ENCODE results near the gene OSBP. TPM values are rescaled to one million over a fixed set of nuclear protein-coding genes. Genes with fewer than 3 reads are reported as not detected.

Gene OSBP
- total RNA-seq, 4 donors from 2014 or later, result 31.4 to 39.7 (median 38.1) TPM

- WGBS, 2 donors (ENCODE audit: low coverage in 1 of 2), result 81 to 86% methylated on average over 1 of the region's 1 CpG
- H3K27ac ChIP-seq, result no peak overlapping the region
- no peak for ATAC-seq
- no peak overlapping the region for H3K4me3 ChIP-seq
- H3K4me1 ChIP-seq, result peaks cover 0 to 24% (median 10%) of the 10 kb centered on the region in 3 donors
- no peak for TF ChIP-seq EP300 (IDR thresholded peaks at IDR 0.05)
- no peak for TF ChIP-seq POLR2AphosphoS5 (IDR thresholded peaks at IDR 0.05)
- no peak for TF ChIP-seq POLR2A (IDR thresholded peaks at IDR 0.05)
- TF ChIP-seq, protein P1, sequence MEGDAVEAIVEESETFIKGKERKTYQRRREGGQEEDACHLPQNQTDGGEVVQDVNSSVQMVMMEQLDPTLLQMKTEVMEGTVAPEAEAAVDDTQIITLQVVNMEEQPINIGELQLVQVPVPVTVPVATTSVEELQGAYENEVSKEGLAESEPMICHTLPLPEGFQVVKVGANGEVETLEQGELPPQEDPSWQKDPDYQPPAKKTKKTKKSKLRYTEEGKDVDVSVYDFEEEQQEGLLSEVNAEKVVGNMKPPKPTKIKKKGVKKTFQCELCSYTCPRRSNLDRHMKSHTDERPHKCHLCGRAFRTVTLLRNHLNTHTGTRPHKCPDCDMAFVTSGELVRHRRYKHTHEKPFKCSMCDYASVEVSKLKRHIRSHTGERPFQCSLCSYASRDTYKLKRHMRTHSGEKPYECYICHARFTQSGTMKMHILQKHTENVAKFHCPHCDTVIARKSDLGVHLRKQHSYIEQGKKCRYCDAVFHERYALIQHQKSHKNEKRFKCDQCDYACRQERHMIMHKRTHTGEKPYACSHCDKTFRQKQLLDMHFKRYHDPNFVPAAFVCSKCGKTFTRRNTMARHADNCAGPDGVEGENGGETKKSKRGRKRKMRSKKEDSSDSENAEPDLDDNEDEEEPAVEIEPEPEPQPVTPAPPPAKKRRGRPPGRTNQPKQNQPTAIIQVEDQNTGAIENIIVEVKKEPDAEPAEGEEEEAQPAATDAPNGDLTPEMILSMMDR (IDR thresholded peaks at IDR 0.05), result no peak
- H3K36me3 ChIP-seq, result no peaks in the 10 kb centered on the region
- H3K9me3 ChIP-seq, result no peaks in the 10 kb centered on the region
- no peaks in the 10 kb centered on the region for H3K27me3 ChIP-seq
Measured at GRCh38 chr11:59617876-59618275, 2.3 kb upstream of the OSBP start.

DNA sequence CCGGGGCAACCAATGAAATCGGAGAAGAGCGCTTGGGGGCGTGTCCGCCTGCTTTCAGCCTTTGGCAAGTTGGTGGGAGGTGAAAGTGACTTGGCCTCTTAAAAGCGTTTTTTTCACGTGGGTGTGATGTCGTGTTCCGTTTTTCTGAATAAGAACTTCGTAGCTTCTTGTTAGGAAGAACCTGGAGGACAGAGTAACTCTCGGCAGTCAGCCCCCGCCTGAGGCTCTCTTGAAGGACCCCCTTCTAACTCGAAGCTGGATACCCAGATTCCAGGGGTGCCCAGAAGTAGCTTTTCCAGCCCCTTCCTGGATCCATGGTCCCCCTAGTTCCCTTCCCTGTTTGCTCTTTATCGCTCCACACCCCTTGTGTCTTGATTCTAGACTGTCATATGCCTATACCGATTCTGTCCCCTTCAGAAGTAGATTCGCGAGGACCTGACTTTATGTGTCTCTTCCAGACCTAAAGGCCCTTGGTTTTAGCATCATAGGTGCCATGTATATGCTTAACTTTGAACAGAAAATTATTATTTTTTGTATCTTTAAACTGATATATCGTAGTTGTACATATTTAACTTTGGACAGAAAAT is 915 bp upstream of the OSBP start:
- Histone ChIP-seq H3K4me3 (peak overlapping the region; percentile 52 to 55), H3K27me3 (no peaks in the 10 kb centered on the region), H3K9me3 (no peaks in the 10 kb centered on the region), H3K4me1 (peaks cover 0 to 38% (median 24%) of the 10 kb centered on the region in 3 donors), H3K27ac (peak overlapping the region; percentile 94 to 99 (median 96)), H3K36me3 (no peaks in the 10 kb centered on the region)
- TF ChIP-seq, protein P1 (IDR thresholded peaks at IDR 0.05), result no peak
- TF ChIP-seq EP300 (IDR thresholded peaks at IDR 0.05), result no peak
- TF ChIP-seq POLR2A (IDR thresholded peaks at IDR 0.05), result peak in 1 of 2 donors; percentile 30
- TF ChIP-seq POLR2AphosphoS5 (IDR thresholded peaks at IDR 0.05), result peak; percentile 42
- WGBS, 2 donors (ENCODE audit: low coverage in 1 of 2), result 13 to 14% methylated on average over 14 to 18 of the region's 18 CpGs
- ATAC-seq, result no peak

DNA sequence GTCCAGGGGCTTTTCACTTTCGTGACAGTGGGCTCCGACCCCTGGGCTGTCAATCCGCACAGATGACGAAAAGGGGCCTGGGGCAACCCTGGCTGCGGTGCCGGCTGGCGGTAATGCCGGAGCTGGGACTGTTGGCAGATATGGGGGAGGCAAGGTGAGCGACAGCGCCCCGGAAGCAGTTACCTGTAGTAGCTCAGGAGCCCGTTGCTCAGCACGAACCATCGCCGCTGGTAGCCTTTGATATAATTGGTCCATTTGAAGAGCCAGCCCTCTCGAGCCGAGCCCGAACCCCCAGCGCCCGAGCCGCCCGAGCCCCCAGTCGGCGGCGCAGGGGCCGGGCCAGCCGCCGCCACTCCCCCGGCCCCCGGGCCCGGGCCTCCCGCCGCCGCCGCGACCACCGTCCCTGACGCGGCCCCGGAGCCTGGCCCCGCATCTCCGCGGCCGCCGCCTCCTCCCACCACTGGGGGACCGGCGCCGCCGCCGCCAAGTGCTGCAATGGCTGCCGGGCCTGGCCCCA is 396 bp downstream of the OSBP start:
- H3K27me3 ChIP-seq, result no peaks in the 10 kb centered on the region
- H3K9me3 ChIP-seq, result no peaks in the 10 kb centered on the region
- H3K27ac ChIP-seq, result peak overlapping the region; percentile 88 to 99 (median 95)
- TF ChIP-seq POLR2AphosphoS5 (IDR thresholded peaks at IDR 0.05) (no peak), EP300 (IDR thresholded peaks at IDR 0.05) (no peak)
- TF ChIP-seq, protein P1 (IDR thresholded peaks at IDR 0.05), result peak in 1 of 4 experiments; percentile 47
- H3K4me3 ChIP-seq, result peak overlapping the region; percentile 76 to 85
- no peak for ATAC-seq
- peaks cover 0 to 4% of the 10 kb centered on the region in 2 donors for H3K36me3 ChIP-seq
- 0% methylated on average over 8 of the region's 51 CpGs for WGBS, 2 donors (ENCODE audit: low coverage in 1 of 2)
- peaks cover 2 to 49% (median 24%) of the 10 kb centered on the region in 3 donors for H3K4me1 ChIP-seq

GRCh38 chr11:59614277-59615119 is 1.1 kb downstream of the OSBP start:
- Histone ChIP-seq H3K4me1 (peaks cover 2 to 49% (median 24%) of the 10 kb centered on the region in 3 donors), H3K27me3 (no peaks in the 10 kb centered on the region), H3K27ac (peak overlapping the region; percentile 88 to 99 (median 95)), H3K36me3 (peaks cover 0 to 11% of the 10 kb centered on the region in 2 donors), H3K4me3 (peak overlapping the region; percentile 76 to 85), H3K9me3 (no peaks in the 10 kb centered on the region)
- no peak for ATAC-seq
- 4 to 16% methylated on average over 9 to 12 of the region's 13 CpGs for WGBS, 2 donors (ENCODE audit: low coverage in 1 of 2)
- TF ChIP-seq, protein P1 (IDR thresholded peaks at IDR 0.05), result no peak
- no peak for TF ChIP-seq POLR2AphosphoS5 (IDR thresholded peaks at IDR 0.05)
- no peak for TF ChIP-seq EP300 (IDR thresholded peaks at IDR 0.05)
- TF ChIP-seq POLR2A (IDR thresholded peaks at IDR 0.05), result no peak

All from gastroesophageal sphincter (tissue), 4 donors.